ENCODE measurements around the gene C19orf67. TPM values are rescaled to one million over a fixed set of nuclear protein-coding genes. Genes with fewer than 3 reads are reported as not detected.
A peak's percentile ranks its signal among the peaks of the same experiment; 100 is the strongest.

Gene C19orf67
- polyA plus RNA-seq, 6 donors from 2014 or later: not detected

DNA sequence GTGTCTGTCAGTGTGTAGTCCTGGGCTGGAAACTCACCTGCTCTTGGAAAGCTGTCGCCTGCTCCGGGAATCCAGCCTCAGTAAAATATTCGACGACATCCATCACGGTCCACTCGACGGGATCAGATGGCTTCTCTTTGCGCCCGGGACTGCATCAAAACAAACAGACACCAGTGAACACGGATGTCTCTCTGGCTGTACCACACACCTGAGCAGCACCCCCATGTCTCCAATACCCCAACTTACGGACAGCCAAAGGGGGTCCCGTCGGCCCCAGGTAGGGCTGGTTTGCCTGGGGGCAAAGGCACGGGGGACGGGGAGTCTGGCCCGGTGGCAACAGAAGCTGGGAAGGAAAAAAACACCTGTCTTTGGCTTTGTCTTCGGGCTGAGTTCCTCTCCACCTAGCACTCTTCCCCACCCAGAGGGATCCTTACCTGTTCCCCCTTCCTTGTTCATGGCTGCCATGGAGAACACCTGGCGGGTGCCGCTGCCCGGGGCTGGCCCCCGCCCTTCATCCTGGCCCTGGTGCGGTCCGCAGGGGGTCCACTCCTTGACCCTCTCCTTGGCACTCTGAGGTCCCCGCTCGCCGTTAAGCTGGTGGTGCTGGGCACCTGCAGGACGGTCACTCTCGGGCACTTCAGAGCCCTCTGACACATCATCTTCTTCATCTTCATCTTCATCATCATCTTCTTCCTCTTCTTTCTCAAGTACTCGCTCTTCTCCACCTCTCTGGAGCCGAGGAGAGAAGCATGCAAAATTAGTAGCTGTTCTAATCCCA, 3.2 kb upstream of the C19orf67 start:
- no peak for ATAC-seq (ENCODE audit: low read depth in 2 of 2)
- peak overlapping the region; percentile 52 to 99 (median 87) for H3K4me3 Mint-ChIP-seq
- H3K9me3 Mint-ChIP-seq: peaks cover 0 to 7% (median 4%) of the 10 kb centered on the region in 7 donors
- DNase-seq: no peak
- H3K36me3 Mint-ChIP-seq: peaks cover 7 to 8% of the 10 kb centered on the region in 2 donors
- no peaks in the 10 kb centered on the region for H3K27me3 Mint-ChIP-seq
- H3K27ac Mint-ChIP-seq: peak overlapping the region in 3 of 6 donors; percentile 50 to 96 (median 79)
- H3K4me1 Mint-ChIP-seq: peaks cover 14 to 18% (median 15%) of the 10 kb centered on the region in 3 donors

DNA sequence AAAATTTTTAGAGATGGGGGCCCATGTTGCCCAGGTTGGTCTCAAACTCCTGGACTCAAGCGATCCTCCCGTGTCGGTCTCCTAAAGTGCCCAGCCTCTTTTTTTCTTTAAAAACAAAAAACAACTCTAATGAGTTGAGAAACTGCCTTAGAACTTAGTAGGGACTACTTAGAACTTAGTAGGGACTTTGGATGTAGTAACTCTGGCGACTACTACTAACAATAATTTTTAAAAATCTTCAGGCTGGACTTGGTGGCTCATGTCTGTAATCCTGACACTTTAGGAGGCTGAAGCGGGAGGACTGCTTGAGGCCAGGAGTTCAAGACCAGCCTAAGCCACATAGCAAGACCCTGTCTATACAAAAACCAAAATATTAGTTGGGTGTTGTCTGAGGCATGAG, 515 bp upstream of the C19orf67 start:
- no peak for DNase-seq
- ATAC-seq (ENCODE audit: low read depth in 2 of 2): no peak
- Mint-ChIP-seq H3K36me3 (peaks cover 4 to 7% of the 10 kb centered on the region in 2 donors), H3K4me1 (peaks cover 4 to 13% (median 5%) of the 10 kb centered on the region in 3 donors), H3K4me3 (peak overlapping the region in 1 of 8 donors; percentile 71), H3K27me3 (no peaks in the 10 kb centered on the region), H3K9me3 (peaks cover 0 to 1% (median 0%) of the 10 kb centered on the region in 7 donors), H3K27ac (no peak overlapping the region)

DNA sequence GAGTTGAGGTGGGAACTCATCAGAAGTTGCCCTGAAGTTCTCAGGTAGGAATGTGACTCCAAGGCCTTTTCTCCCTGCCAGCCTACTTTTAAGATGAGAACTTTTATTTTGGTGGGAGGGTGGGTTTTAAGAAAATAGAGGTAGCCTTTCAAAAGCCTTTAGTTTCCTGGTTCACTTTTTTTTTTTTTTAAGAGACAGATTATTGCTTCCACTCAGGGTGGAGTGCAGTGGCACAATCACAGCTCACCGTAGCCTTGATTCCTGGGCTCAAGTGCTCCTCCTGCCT, 3.0 kb downstream of the C19orf67 start:
- no peak for ATAC-seq (ENCODE audit: low read depth in 2 of 2)
- Mint-ChIP-seq H3K4me3 (peak overlapping the region in 7 of 8 donors; percentile 72 to 97 (median 90)), H3K9me3 (no peaks in the 10 kb centered on the region), H3K27me3 (no peaks in the 10 kb centered on the region), H3K36me3 (no peaks in the 10 kb centered on the region), H3K27ac (peak overlapping the region in 2 of 6 donors; percentile 72 to 88), H3K4me1 (peaks cover 0 to 23% (median 0%) of the 10 kb centered on the region in 3 donors)
- DNase-seq: no peak

DNA sequence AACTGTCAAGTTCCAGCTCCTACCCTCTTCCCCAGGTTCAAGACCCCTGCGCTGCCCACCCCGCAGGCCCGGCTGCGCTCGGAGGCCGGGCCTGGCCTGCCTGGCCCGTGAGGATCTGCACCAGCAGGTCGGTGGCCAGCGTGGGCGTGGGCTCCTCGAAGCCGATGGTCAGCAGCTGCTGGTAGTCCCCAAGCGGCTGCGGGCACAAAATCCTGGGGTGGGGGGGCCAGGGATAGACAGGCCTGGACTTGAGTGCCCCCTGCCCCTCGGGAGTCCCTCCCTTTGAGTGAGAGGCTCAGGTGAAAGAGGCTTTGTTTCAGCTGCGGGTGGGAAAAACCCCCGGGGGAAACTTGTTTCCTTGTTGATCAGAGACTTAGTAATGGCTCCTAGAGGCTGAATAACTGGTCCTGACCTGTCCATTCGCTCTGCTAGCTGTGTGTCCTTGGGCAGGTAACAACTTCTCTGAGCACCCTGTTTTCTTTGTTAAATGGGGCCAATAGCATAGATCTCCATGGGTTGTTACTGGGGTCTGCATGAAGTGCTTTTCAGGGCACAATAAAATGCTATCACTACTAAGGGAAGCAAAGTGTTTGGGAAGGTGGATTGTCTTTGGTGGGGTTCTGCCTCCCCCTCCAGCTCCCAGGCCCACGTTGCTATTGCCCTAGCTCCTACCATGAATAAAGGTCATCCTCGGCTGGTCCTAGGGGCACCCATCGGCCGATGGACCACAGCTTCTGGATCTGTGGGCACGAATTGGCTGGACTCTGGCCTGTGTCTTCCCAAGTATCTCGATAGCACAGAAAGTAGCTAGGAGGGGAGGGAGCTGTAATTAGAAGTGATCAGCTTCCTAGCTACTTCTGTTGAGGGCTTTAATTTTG, 3.5 kb downstream of the C19orf67 start:
- Mint-ChIP-seq H3K9me3 (no peaks in the 10 kb centered on the region), H3K27ac (peak overlapping the region; percentile 88 to 99 (median 97)), H3K4me1 (peaks cover 0 to 27% (median 0%) of the 10 kb centered on the region in 3 donors), H3K4me3 (peak overlapping the region; percentile 81 to 97 (median 95)), H3K27me3 (no peaks in the 10 kb centered on the region), H3K36me3 (no peaks in the 10 kb centered on the region)
- peak; percentile 28 for DNase-seq
- peak; percentile 8 to 31 for ATAC-seq (ENCODE audit: low read depth in 2 of 2)

DNA sequence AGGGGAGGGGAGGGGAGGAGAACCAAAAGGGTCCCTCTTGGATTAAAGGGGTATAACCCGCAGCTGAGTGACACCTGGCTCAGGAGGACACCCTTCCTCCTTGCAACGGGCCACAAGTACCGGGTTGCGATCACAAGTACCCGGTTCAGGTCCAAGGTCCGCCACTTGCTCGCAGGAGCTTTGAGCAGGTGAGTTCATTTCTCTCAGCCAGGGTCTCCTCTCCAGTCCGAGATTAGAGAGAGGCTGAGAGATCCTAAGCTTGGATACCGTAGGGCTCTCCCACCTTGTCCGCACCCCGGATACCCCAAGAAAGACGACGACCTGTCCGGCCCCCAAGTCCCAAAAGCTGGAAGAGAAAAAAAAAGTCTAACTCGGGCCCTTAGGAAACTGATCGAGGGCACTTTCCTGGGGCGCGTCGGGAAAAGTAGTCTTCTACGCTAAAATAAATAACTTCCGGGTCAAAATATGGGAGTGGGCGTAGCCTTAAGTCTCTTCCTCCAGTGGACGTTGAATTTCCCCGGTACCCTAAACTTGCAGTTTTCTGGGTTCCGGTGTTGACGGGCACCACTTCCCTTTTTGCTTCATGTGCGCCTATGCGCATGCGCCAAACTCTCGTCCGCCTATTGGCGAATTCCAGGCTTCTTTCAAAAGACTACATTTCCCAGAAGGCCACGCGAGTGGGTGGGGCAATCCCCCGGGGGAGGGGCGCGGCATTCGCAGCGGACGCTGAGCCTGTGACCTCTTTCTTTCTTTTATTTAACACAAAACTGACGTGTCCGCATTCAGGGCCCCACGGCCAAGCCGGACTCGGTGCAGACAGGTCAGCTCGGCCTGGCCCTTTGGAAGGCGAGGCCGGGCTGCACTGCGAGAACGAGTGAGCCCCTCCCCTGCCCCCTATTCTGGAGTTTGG, 4.4 kb downstream of the C19orf67 start:
- Mint-ChIP-seq H3K36me3 (no peaks in the 10 kb centered on the region), H3K4me1 (peaks cover 0 to 27% (median 0%) of the 10 kb centered on the region in 3 donors), H3K27me3 (no peaks in the 10 kb centered on the region), H3K27ac (peak overlapping the region; percentile 88 to 99 (median 97)), H3K4me3 (peak overlapping the region; percentile 81 to 97 (median 95)), H3K9me3 (no peaks in the 10 kb centered on the region)
- ATAC-seq (ENCODE audit: low read depth in 2 of 2) (peak; percentile 94 to 95), DNase-seq (peak; percentile 99)

DNA sequence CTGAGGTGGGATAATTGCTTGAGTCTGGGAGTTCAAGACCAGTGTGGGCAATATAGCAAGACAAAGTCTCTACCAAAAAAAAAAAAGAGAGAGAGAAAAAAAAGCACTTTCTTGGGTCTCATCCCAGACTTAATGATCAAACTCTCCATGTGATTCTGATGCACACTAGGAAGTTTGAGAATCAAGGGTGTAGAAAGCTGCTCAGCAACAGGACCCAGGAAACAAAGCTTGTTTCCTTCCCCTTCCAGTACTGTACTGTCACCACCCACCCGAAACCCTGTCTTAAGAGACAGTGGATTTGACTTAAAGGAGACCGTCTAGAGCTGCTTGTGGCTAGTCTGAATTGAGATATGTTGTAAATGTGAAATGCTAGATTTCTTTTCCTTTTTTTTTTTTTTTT, 7.2 kb downstream of the C19orf67 start:
- no peaks in the 10 kb centered on the region for H3K9me3 Mint-ChIP-seq
- DNase-seq (no peak), ATAC-seq (ENCODE audit: low read depth in 2 of 2) (no peak)
- H3K4me1 Mint-ChIP-seq: peaks cover 14 to 46% (median 18%) of the 10 kb centered on the region in 3 donors
- H3K27me3 Mint-ChIP-seq: peaks cover 0 to 6% (median 0%) of the 10 kb centered on the region in 3 donors
- no peaks in the 10 kb centered on the region for H3K36me3 Mint-ChIP-seq
- no peak overlapping the region for H3K27ac Mint-ChIP-seq
- peak overlapping the region in 2 of 8 donors; percentile 63 to 72 for H3K4me3 Mint-ChIP-seq

DNA sequence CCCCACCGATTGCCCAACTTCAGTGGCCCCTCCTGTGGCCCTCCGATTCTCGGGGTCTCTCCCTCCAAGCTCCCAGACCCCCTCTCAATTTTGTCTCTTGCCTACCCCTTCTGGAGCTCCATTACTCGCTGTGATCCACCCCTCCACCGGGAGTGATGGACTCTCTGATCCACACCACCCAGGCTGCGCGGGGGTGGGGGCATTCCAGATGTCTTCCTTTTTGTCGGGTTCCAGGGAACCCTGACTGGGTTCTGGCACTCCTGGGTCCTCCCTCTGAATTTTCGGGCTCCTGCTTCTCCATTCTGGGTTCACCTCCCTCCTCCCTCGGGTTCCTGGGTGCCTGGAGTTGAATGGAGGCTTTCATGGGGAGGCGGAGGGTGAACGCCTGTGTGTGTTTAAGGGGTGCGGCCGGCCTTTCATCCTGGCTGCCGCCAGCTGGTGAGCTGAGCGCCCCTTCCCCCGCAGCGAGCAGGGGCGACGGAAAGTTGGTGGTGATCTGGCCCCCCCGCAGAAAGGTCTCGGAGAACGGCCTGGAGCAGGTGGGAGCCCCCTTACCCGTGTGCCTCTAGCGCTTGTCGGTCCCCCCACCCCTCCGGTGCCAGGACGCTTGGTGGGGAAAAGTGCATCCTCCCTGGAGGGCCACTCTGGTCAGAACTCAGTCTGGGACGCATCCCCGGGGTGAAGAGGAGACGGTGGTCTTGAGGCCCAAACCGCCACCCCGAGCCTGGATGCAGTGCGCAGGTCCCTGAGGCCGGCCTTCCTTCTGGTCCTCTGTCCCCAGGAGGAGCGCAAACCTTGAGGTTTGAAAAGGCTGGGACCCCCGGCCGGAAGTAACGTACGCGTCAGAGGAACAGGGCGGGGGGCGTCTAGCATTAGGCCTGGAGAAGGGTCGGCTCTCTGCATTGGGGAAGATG, 11.4 kb downstream of the C19orf67 start:
- Mint-ChIP-seq H3K27ac (peak overlapping the region in 5 of 6 donors; percentile 19 to 77 (median 47)), H3K9me3 (no peaks in the 10 kb centered on the region), H3K4me1 (peaks cover 14 to 30% (median 18%) of the 10 kb centered on the region in 3 donors), H3K27me3 (peaks cover 0 to 10% (median 0%) of the 10 kb centered on the region in 3 donors), H3K4me3 (peak overlapping the region; percentile 84 to 95 (median 90)), H3K36me3 (no peaks in the 10 kb centered on the region)
- ATAC-seq (ENCODE audit: low read depth in 2 of 2) (no peak), DNase-seq (no peak)

DNA sequence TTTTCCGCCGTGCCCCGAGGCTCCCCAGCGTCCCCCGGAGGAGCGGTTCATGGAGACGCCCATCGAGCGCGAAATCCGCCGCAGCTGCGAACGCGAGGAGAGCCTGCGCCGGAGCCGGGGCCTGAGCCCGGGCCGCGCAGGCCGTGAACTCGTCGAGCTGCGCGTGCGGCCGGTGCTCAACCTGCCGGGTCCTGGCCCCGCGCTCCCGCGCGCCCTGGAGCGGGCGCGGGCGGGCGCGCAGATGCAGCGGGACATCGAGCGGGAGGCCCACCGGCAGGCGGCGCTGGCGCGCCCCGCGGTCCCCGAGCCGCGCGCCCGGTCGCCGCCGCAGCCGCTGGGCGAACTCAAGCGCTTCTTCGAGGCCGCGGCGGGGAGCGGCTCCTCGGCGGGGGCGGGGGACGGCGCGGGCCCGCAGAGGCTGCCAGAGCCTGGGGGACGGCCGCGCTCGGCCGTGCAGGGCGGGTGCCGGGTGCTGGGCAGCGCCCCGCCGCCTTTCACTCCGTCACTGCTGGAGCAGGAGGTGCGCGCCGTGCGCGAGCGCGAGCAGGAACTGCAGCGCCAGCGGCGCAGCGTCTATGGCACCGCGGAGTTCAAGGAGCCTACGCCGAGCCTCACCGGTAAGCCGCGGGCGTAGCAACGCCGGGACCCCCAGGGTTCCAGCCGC, 12.2 kb downstream of the C19orf67 start:
- H3K4me1 Mint-ChIP-seq: peaks cover 14 to 29% (median 18%) of the 10 kb centered on the region in 3 donors
- H3K36me3 Mint-ChIP-seq: no peaks in the 10 kb centered on the region
- H3K9me3 Mint-ChIP-seq: no peaks in the 10 kb centered on the region
- ATAC-seq (ENCODE audit: low read depth in 2 of 2) (peak; percentile 72 to 75), DNase-seq (peak; percentile 82)
- H3K4me3 Mint-ChIP-seq: peak overlapping the region; percentile 84 to 95 (median 90)
- peak overlapping the region in 1 of 6 donors; percentile 19 for H3K27ac Mint-ChIP-seq
- H3K27me3 Mint-ChIP-seq: peaks cover 0 to 10% (median 0%) of the 10 kb centered on the region in 3 donors

DNA sequence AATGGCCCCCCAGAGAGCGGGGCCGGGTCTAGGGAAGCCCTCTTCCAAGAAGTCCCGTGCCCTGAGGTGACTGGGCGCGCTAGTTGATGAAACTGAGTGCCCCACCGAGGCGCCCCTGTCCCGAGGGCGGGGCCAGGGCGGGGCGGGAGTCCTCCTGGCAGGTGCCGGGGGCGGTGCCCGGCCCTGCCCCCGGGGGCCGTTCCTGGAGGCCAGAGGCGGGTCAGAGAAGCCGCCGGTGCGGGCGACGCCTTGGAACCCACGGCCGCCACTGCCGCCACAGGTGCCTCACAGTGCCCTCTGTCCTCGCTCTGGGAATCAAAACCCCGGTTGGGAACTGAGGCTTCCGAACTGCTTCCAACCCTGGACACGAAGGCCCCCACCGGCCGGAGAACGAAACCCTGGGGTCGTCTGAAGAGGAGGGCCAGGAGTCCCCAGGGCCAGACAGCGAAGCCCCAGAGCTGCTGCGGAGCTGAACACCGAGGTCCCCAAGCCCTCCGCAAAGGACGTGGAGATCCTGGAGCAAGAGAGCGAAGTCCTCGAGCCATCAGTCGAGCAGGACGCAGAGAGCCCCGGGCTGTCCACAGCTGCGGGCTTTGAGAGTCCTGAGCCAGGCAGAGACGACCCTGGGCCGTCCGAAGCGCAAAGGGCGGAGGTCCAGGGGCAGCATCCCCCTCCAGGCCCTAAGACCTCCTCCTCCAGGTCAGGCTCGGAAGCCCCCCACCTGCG, 12.9 kb downstream of the C19orf67 start, which contains the start of gene MISP3:
Gene MISP3, plus strand, starts transcription at position 252 of the 726 bp plus-strand sequence. CDS start 524 bp downstream, outside the sequence.
- H3K27ac Mint-ChIP-seq: peak within 1 kb of the TSS in 2 of 6 donors; percentile 69 to 76
- H3K9me3 Mint-ChIP-seq: no peaks in the 10 kb centered on the region
- no peaks in the 10 kb centered on the region for H3K36me3 Mint-ChIP-seq
- H3K4me3 Mint-ChIP-seq: peak within 1 kb of the TSS; percentile 84 to 95 (median 90)
- ATAC-seq (ENCODE audit: low read depth in 2 of 2) (peak in 1 of 2 donors; percentile 5), DNase-seq (no peak)
- H3K4me1 Mint-ChIP-seq: peaks cover 14 to 25% (median 18%) of the 10 kb centered on the region in 3 donors
- peaks cover 0 to 10% (median 0%) of the 10 kb centered on the region in 3 donors for H3K27me3 Mint-ChIP-seq

DNA sequence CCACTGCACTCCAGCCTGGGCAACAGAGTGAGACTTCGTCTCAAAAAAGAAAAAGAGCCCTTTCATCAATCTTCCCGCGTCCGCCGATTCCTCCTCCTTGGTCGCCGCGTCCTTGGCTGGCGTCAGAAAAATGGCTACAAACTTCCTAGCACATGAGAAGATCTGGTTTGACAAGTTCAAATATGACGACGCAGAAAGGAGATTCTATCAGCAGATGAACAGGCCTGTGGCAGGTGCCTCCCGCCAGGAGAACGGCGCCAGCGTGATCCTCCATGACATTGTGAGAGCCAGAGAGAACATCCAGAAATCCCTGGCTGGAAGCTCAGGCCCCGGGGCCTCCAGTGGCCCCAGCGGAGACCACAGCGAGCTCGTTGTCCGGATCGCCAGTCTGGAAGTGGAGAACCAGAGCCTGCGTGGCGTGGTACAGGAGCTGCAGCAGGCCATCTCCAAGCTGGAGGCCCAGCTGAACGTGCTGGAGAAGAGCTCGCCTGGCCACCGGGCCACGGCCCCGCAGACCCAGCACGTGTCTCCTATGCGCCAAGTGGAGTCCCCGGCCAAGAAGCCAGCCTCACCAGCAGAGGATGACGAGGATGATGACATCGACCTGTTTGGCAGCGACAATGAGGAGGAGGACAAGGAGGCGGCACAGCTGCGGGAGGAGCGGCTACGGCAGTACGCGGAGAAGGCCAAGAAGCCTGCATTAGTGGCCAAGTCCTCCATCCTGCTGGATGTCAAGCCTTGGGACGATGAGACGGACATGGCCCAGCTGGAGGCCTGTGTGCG, 15.1 kb downstream of the C19orf67 start:
- Mint-ChIP-seq H3K4me1 (peaks cover 14 to 21% (median 18%) of the 10 kb centered on the region in 3 donors), H3K27ac (peak overlapping the region in 1 of 6 donors; percentile 66), H3K4me3 (peak overlapping the region in 7 of 8 donors; percentile 26 to 68 (median 45)), H3K9me3 (no peaks in the 10 kb centered on the region), H3K27me3 (peaks cover 3 to 19% (median 12%) of the 10 kb centered on the region in 3 donors), H3K36me3 (no peaks in the 10 kb centered on the region)
- no peak for DNase-seq
- no peak for ATAC-seq (ENCODE audit: low read depth in 2 of 2)

Measured in naive B cell (primary cell).